Trophoblast cell (in vitro differentiated cells and primary cell): ENCODE results near the gene CHTF18.

Experiments used
- DNase-seq, 2 donors: peaks; one replicate each; pipeline ENCODE4 v3.0.0-alpha.2; 2016
- H2AFZ ChIP-seq: 2 replicates; pipeline ENCODE4 v1.6.1; 2013; ENCODE audit warnings: low read length, moderate library complexity, mild to moderate bottlenecking; ENCODE audit not compliant: insufficient read depth, poor library complexity
- H2AK5ac ChIP-seq: 2 replicates; pipeline ENCODE4 v1.6.1; 2013; ENCODE audit warnings: mild to moderate bottlenecking, low read length
- H2BK120ac ChIP-seq: 2 replicates; pipeline ENCODE4 v1.6.1; 2013; ENCODE audit warnings: low read length, mild to moderate bottlenecking, moderate library complexity; ENCODE audit not compliant: insufficient read depth, poor library complexity
- H2BK12ac ChIP-seq: 2 replicates; pipeline ENCODE4 v1.6.1; 2013; ENCODE audit warnings: mild to moderate bottlenecking, low read length, moderate library complexity
- H2BK5ac ChIP-seq: 2 replicates; pipeline ENCODE4 v1.6.1; 2013; ENCODE audit warnings: low read length, low read depth, moderate library complexity, mild to moderate bottlenecking; ENCODE audit not compliant: poor library complexity
- H3K14ac ChIP-seq: 2 replicates; pipeline ENCODE4 v1.6.1; 2013; ENCODE audit warnings: mild to moderate bottlenecking, low read length
- H3K18ac ChIP-seq: 2 replicates; pipeline ENCODE4 v1.6.1; 2013; ENCODE audit warnings: mild to moderate bottlenecking, low read length
- H3K23ac ChIP-seq: 2 replicates; pipeline ENCODE4 v1.6.1; 2013; ENCODE audit warnings: low read length
- H3K27ac ChIP-seq: 2 replicates; pipeline ENCODE4 v1.5.1; 2013; ENCODE audit warnings: low read depth, mild to moderate bottlenecking, inconsistent platforms, low read length, moderate library complexity
- H3K27me3 ChIP-seq: 2 replicates; pipeline ENCODE4 v1.6.1; 2013; ENCODE audit warnings: inconsistent platforms, mild to moderate bottlenecking, low read length, moderate library complexity; ENCODE audit not compliant: insufficient read depth
- H3K36me3 ChIP-seq, 2 experiments: 1 replicate in 1 of 2; 2 replicates in 1 of 2; pipeline ENCODE4 v1.6.1; 2013; ENCODE audit warnings: low read length in 2 of 2, mild to moderate bottlenecking in 2 of 2, moderate library complexity in 1 of 2; ENCODE audit not compliant: insufficient read depth in 2 of 2, control insufficient read depth in 1 of 2
- H3K4ac ChIP-seq: 2 replicates; pipeline ENCODE4 v1.6.1; 2013; ENCODE audit warnings: low read depth, mild to moderate bottlenecking, low read length, moderate library complexity
- H3K4me1 ChIP-seq, 2 experiments: 1 replicate in 1 of 2; 2 replicates in 1 of 2; pipeline ENCODE4 v1.6.1; 2013; ENCODE audit warnings: low read length in 2 of 2, mild to moderate bottlenecking in 2 of 2, moderate library complexity in 1 of 2; ENCODE audit not compliant: insufficient read depth in 2 of 2, control insufficient read depth in 1 of 2
- H3K4me2 ChIP-seq: 2 replicates; pipeline ENCODE4 v1.6.1; 2013; ENCODE audit warnings: inconsistent platforms, mild to moderate bottlenecking, low read length, moderate library complexity
- H3K4me3 ChIP-seq: 2 replicates; pipeline ENCODE4 v1.5.1; 2013; ENCODE audit warnings: mild to moderate bottlenecking, low read depth, low read length, inconsistent platforms
- H3K79me1 ChIP-seq: one replicate; pipeline ENCODE4 v1.6.1; 2013; ENCODE audit warnings: low read length
- H3K79me2 ChIP-seq: 2 replicates; pipeline ENCODE4 v1.6.1; 2013; ENCODE audit warnings: low read length, mild to moderate bottlenecking; ENCODE audit not compliant: control insufficient read depth, insufficient read depth, poor library complexity
- H3K9ac ChIP-seq: 2 replicates; pipeline ENCODE4 v1.6.1; 2013; ENCODE audit warnings: mild to moderate bottlenecking, low read length
- H3K9me3 ChIP-seq: 2 replicates; pipeline ENCODE4 v1.6.1; 2013; ENCODE audit warnings: low read depth, mild to moderate bottlenecking, control low read depth, inconsistent platforms, low read length; ENCODE audit not compliant: insufficient read depth
- H4K12ac ChIP-seq: 2 replicates; pipeline ENCODE4 v1.6.1; 2013; ENCODE audit warnings: low read depth, mild to moderate bottlenecking, low read length, moderate library complexity
- H4K8ac ChIP-seq: 2 replicates; pipeline ENCODE4 v1.6.1; 2013; ENCODE audit warnings: low read depth, mild to moderate bottlenecking, low read length, moderate library complexity
- H4K91ac ChIP-seq: one replicate; pipeline ENCODE4 v1.6.1; 2013; ENCODE audit warnings: low read depth, mild to moderate bottlenecking, low read length, moderate library complexity
- WGBS: extraction: QIAGEN DNeasy Blood & Tissue Kit; methylation state at CpG from one replicate; pipeline ENCODE4 v1.1.7; 2013; ENCODE audit warnings: missing lambda C conversion rate; ENCODE audit not compliant: insufficient read length, insufficient coverage; ENCODE audit errors: extremely low coverage; 5-methylcytosine and 5-hydroxymethylcytosine counted together

The CHTF18 gene

DNA sequence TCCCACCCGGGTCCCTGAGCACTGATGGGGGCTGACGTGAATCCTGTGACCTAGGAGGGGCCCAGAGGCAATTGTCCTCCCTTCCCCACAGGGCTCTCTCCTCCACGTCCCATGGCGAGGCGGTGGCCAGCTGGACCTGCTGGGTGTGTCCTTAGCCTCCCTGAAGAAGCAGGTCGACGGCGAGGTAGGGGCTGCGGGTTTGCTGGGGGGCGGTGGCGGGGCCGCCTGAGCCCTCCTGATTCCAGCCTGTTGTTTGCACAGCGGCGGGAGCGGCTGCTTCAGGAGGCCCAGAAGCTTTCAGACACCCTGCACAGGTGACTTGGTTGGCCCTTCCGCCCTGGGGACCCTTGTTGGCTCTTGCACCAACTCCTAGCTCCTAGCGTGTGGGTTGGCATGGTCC lies 1.7 kb downstream of the CHTF18 start:
- no CpG with 5 or more reads among the region's 17 CpGs for WGBS
- Histone ChIP-seq H2BK12ac (no peak overlapping the region), H3K27ac (no peak overlapping the region), H3K4ac (no peak overlapping the region), H3K36me3 (peaks cover 66 to 70% of the 10 kb centered on the region in 2 experiments), H3K79me1 (peaks cover 5% of the 10 kb centered on the region), H3K4me2 (no peak overlapping the region), H4K12ac (no peak overlapping the region), H3K18ac (no peak overlapping the region), H3K23ac (no peak overlapping the region), H2BK120ac (no peak overlapping the region), H3K14ac (no peak overlapping the region), H3K27me3 (no peaks in the 10 kb centered on the region), H2AFZ (no peak overlapping the region), H2BK5ac (no peak overlapping the region), H3K79me2 (peaks cover 8% of the 10 kb centered on the region), H3K9ac (no peak overlapping the region), H2AK5ac (no peak overlapping the region), H3K4me3 (no peak overlapping the region), H4K91ac (no peak overlapping the region), H3K4me1 (peaks cover 6 to 14% of the 10 kb centered on the region in 2 experiments), H4K8ac (no peak overlapping the region), H3K9me3 (no peaks in the 10 kb centered on the region)
- no peak for DNase-seq

DNA sequence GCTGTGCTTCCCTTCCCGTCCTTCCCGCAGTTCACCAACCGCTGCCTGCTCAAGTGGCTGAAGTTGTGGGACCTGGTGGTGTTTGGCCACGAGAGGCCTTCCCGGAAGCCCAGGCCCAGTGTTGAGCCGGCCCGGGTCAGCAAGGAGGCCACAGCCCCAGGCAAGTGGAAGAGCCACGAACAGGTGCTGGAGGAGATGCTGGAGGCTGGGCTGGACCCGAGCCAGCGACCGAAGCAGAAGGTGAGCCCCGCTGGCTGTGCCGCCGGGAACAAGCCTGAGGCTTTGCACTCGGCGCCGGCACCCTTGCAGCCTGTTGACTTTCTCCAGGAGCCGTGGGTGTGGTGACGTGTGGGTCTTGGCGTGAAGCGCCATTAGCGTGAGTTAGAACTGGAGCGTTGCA lies 2.7 kb downstream of the CHTF18 start:
- H2BK12ac ChIP-seq = no peak overlapping the region
- no peak for DNase-seq
- no peak overlapping the region for H3K23ac ChIP-seq
- H3K9ac ChIP-seq = no peak overlapping the region
- H3K27me3 ChIP-seq = no peaks in the 10 kb centered on the region
- no peak overlapping the region for H3K27ac ChIP-seq
- WGBS = no CpG with 5 or more reads among the region's 23 CpGs
- no peak overlapping the region for H2BK5ac ChIP-seq
- peaks cover 6 to 14% of the 10 kb centered on the region in 2 experiments for H3K4me1 ChIP-seq
- H2AFZ ChIP-seq = no peak overlapping the region
- H2AK5ac ChIP-seq = no peak overlapping the region
- H3K14ac ChIP-seq = no peak overlapping the region
- H3K79me2 ChIP-seq = peaks cover 8% of the 10 kb centered on the region
- H3K4me2 ChIP-seq = no peak overlapping the region
- H4K91ac ChIP-seq = no peak overlapping the region
- H2BK120ac ChIP-seq = no peak overlapping the region
- H4K12ac ChIP-seq = no peak overlapping the region
- no peaks in the 10 kb centered on the region for H3K9me3 ChIP-seq
- no peak overlapping the region for H4K8ac ChIP-seq
- H3K36me3 ChIP-seq = peaks cover 65 to 68% of the 10 kb centered on the region in 2 experiments
- peaks cover 5% of the 10 kb centered on the region for H3K79me1 ChIP-seq
- H3K4me3 ChIP-seq = no peak overlapping the region
- no peak overlapping the region for H3K4ac ChIP-seq
- no peak overlapping the region for H3K18ac ChIP-seq

DNA sequence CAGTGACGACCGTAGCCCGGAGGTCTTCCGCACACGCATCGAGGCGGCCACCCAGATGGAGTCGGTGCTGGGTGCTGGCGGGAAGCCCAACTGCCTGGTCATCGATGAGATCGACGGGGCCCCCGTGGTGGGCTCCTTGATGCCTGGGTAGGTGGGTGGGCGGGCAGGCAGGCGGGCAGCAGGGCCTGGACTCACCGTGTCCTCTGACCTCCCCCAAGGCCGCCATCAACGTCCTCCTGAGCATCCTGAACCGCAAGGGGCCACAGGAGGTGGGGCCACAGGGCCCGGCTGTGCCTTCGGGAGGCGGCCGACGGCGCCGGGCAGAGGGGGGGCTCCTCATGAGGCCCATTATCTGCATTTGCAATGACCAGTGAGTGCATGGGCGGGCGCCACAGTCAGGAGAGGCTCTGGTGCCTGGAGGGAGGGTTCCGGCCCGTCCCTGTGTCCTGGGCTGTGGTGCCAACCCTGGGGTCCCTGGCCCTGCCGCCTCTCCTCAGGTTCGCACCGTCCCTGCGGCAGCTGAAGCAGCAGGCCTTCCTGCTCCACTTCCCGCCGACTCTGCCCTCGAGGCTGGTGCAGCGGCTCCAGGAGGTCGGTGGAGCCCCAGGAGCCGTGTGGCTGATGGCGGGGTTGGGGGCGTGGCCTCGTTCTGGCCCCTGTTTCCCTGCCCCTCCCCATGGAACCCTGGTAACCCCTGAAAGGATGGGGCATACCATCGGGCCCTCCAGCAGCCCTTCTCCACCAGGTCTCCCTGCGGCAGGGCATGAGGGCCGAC lies 4.0 kb downstream of the CHTF18 start:
- peaks cover 8% of the 10 kb centered on the region for H3K79me2 ChIP-seq
- peaks cover 5% of the 10 kb centered on the region for H3K79me1 ChIP-seq
- no peak overlapping the region for H4K12ac ChIP-seq
- H3K27me3 ChIP-seq = no peaks in the 10 kb centered on the region
- H2AFZ ChIP-seq = no peak overlapping the region
- H3K9me3 ChIP-seq = no peaks in the 10 kb centered on the region
- no peak overlapping the region for H3K27ac ChIP-seq
- H2BK120ac ChIP-seq = no peak overlapping the region
- H3K4me1 ChIP-seq = peaks cover 6 to 11% of the 10 kb centered on the region in 2 experiments
- H2AK5ac ChIP-seq = no peak overlapping the region
- no peak for DNase-seq
- no peak overlapping the region for H3K4me2 ChIP-seq
- H3K14ac ChIP-seq = no peak overlapping the region
- H2BK5ac ChIP-seq = no peak overlapping the region
- no peak overlapping the region for H3K18ac ChIP-seq
- H3K9ac ChIP-seq = no peak overlapping the region
- WGBS = no CpG with 5 or more reads among the region's 46 CpGs
- H3K4me3 ChIP-seq = no peak overlapping the region
- no peak overlapping the region for H3K23ac ChIP-seq
- H4K8ac ChIP-seq = no peak overlapping the region
- H3K4ac ChIP-seq = no peak overlapping the region
- no peak overlapping the region for H4K91ac ChIP-seq
- no peak overlapping the region for H2BK12ac ChIP-seq
- peaks cover 68 to 70% of the 10 kb centered on the region in 2 experiments for H3K36me3 ChIP-seq

- Histone ChIP-seq H4K8ac (no peak overlapping the region), H4K91ac (no peak overlapping the region), H3K79me1 (peaks cover 3% of the 10 kb centered on the region), H3K4me3 (peak overlapping the region; percentile 32), H2BK12ac (no peak overlapping the region), H2AFZ (no peak overlapping the region), H3K36me3 (peaks cover 73 to 74% of the 10 kb centered on the region in 2 experiments), H2BK120ac (no peak overlapping the region), H2BK5ac (no peak overlapping the region), H3K4me2 (no peak overlapping the region), H4K12ac (no peak overlapping the region), H2AK5ac (no peak overlapping the region), H3K9me3 (no peaks in the 10 kb centered on the region), H3K23ac (no peak overlapping the region), H3K18ac (no peak overlapping the region), H3K27ac (no peak overlapping the region), H3K79me2 (peaks cover 8% of the 10 kb centered on the region), H3K9ac (no peak overlapping the region), H3K14ac (no peak overlapping the region), H3K4ac (no peak overlapping the region), H3K4me1 (peaks cover 6 to 8% of the 10 kb centered on the region in 2 experiments), H3K27me3 (no peaks in the 10 kb centered on the region)
- WGBS = no CpG with 5 or more reads among the region's 8 CpGs
- no peak for DNase-seq
Measured at GRCh38 chr16:793414-793813, 5.0 kb downstream of the CHTF18 start.
